Measurements from ENCODE around the gene HEPN1.
A peak's percentile ranks its signal among the peaks of the same experiment; 100 is the strongest.
"Not testable (repeated sequence)": the region's sequence is repeated elsewhere in the genome, so short reads cannot be mapped to it uniquely, and the experiment has no call there.

The HEPN1 gene

GRCh38 chr11:124942466-124943253, 23.6 kb downstream of the HEPN1 start:
- DNase-seq (ENCODE audit: low spot score), result no peak

- no peak for DNase-seq (ENCODE audit: low spot score)
Measured at GRCh38 chr11:124943254-124943616, 24.2 kb downstream of the HEPN1 start.

GRCh38 chr11:124943741-124944140, 24.7 kb downstream of the HEPN1 start:
- no peak for DNase-seq (ENCODE audit: low spot score)

- DNase-seq (ENCODE audit: low spot score), result no peak
Measured at GRCh38 chr11:124944565-124944964, 25.5 kb downstream of the HEPN1 start.

- DNase-seq (ENCODE audit: low spot score), result no peak
Measured at GRCh38 chr11:124945826-124946225, 26.8 kb downstream of the HEPN1 start.

GRCh38 chr11:124946735-124947141, 27.7 kb downstream of the HEPN1 start:
- DNase-seq (ENCODE audit: low spot score), result no peak

GRCh38 chr11:124950601-124951330, 31.7 kb downstream of the HEPN1 start:
- DNase-seq (ENCODE audit: low spot score), result peak; percentile 57

GRCh38 chr11:124951341-124951740, 32.3 kb downstream of the HEPN1 start:
- no peak for DNase-seq (ENCODE audit: low spot score)

GRCh38 chr11:124953753-124954589, 34.9 kb downstream of the HEPN1 start, which contains the start of gene CCDC15:
CCDC15 (plus strand) TSS chr11:124954202; CDS start chr11:124954733, 531 bp downstream.
- peak; percentile 94 for DNase-seq (ENCODE audit: low spot score)

- DNase-seq (ENCODE audit: low spot score), result no peak
Measured at GRCh38 chr11:124954590-124954955, 35.5 kb downstream of the HEPN1 start.

GRCh38 chr11:124955035-124955434, 36.0 kb downstream of the HEPN1 start:
- DNase-seq (ENCODE audit: low spot score), result no peak

GRCh38 chr11:124961972-124962609, 43.0 kb downstream of the HEPN1 start:
- peak; percentile 62 for DNase-seq (ENCODE audit: low spot score)

- not testable (repeated sequence) for DNase-seq (ENCODE audit: low spot score)
Measured at GRCh38 chr11:124968197-124968596, 49.1 kb downstream of the HEPN1 start.

All from CD4-positive, alpha-beta T cell treated with Interleukin-6 at 100 ng/mL for 8 hours (primary cell).